ENCODE data around the gene LDLRAD3.

The LDLRAD3 gene

GRCh38 chr11:35933320-35933871 is 10.5 kb upstream of the LDLRAD3 start:
- TF ChIP-seq CTCF (IDR thresholded peaks at IDR 0.05; ENCODE audit: low read depth, low read length, missing control alignments) = no peak
- no peak for DNase-seq (ENCODE audit: low read depth)
- H3K4me3 ChIP-seq (ENCODE audit: low read depth, low read length) = no peak overlapping the region
- in situ Hi-C loops (cut with HindIII; ENCODE audit: low sequenced_read_pairs) = no loop called here

- in situ Hi-C loops (cut with HindIII; ENCODE audit: low sequenced_read_pairs) = no loop called here
- no peak for DNase-seq (ENCODE audit: low read depth)
- no peak overlapping the region for H3K4me3 ChIP-seq (ENCODE audit: low read depth, low read length)
- TF ChIP-seq CTCF (IDR thresholded peaks at IDR 0.05; ENCODE audit: low read depth, low read length, missing control alignments) = no peak
Measured at GRCh38 chr11:35934271-35934670, 9.6 kb upstream of the LDLRAD3 start.

- TF ChIP-seq CTCF (IDR thresholded peaks at IDR 0.05; ENCODE audit: low read depth, low read length, missing control alignments) = no peak
- no peak overlapping the region for H3K4me3 ChIP-seq (ENCODE audit: low read depth, low read length)
- in situ Hi-C loops (cut with HindIII; ENCODE audit: low sequenced_read_pairs) = no loop called here
- no peak for DNase-seq (ENCODE audit: low read depth)
Measured at GRCh38 chr11:35934981-35935380, 8.9 kb upstream of the LDLRAD3 start.

- in situ Hi-C loops (cut with HindIII; ENCODE audit: low sequenced_read_pairs) = no loop called here
- no peak for DNase-seq (ENCODE audit: low read depth)
- no peak overlapping the region for H3K4me3 ChIP-seq (ENCODE audit: low read depth, low read length)
- TF ChIP-seq CTCF (IDR thresholded peaks at IDR 0.05; ENCODE audit: low read depth, low read length, missing control alignments) = no peak
Measured at GRCh38 chr11:35935390-35935789, 8.5 kb upstream of the LDLRAD3 start.

- no peak for DNase-seq (ENCODE audit: low read depth)
- in situ Hi-C loops (cut with HindIII; ENCODE audit: low sequenced_read_pairs) = no loop called here
- H3K4me3 ChIP-seq (ENCODE audit: low read depth, low read length) = no peak overlapping the region
- no peak for TF ChIP-seq CTCF (IDR thresholded peaks at IDR 0.05; ENCODE audit: low read depth, low read length, missing control alignments)
Measured at GRCh38 chr11:35937111-35937510, 6.8 kb upstream of the LDLRAD3 start.

GRCh38 chr11:35937700-35938099 is 6.2 kb upstream of the LDLRAD3 start:
- no peak overlapping the region for H3K4me3 ChIP-seq (ENCODE audit: low read depth, low read length)
- DNase-seq (ENCODE audit: low read depth) = no peak
- TF ChIP-seq CTCF (IDR thresholded peaks at IDR 0.05; ENCODE audit: low read depth, low read length, missing control alignments) = no peak
- in situ Hi-C loops (cut with HindIII; ENCODE audit: low sequenced_read_pairs) = no loop called here

- H3K4me3 ChIP-seq (ENCODE audit: low read depth, low read length) = no peak overlapping the region
- DNase-seq (ENCODE audit: low read depth) = no peak
- in situ Hi-C loops (cut with HindIII; ENCODE audit: low sequenced_read_pairs) = no loop called here
- TF ChIP-seq CTCF (IDR thresholded peaks at IDR 0.05; ENCODE audit: low read depth, low read length, missing control alignments) = no peak
Measured at GRCh38 chr11:35938231-35938630, 5.6 kb upstream of the LDLRAD3 start.

Measured in astrocyte of the cerebellum (primary cell).